ENCODE measurements around the gene PAIP2B.

GRCh38 chr2:71133603-71134002 lies 93.3 kb downstream of the PAIP2B start:
- TF ChIP-seq ATF2 (IDR thresholded peaks at IDR 0.05; ENCODE audit: low read length), result no peak
- no peak for TF ChIP-seq EGR1 (IDR thresholded peaks at IDR 0.05; ENCODE audit: borderline replicate concordance in 1 of 2, low read depth in 2 of 2, low read length in 2 of 2)
- TF ChIP-seq BCLAF1 (IDR thresholded peaks at IDR 0.05), result no peak
- no peak for TF ChIP-seq NFYB (IDR thresholded peaks at IDR 0.05; ENCODE audit: insufficient read depth, low read depth, low read length)
- TF ChIP-seq MAX (IDR thresholded peaks at IDR 0.05; ENCODE audit: low read depth, low read length), result no peak
- no peak for TF ChIP-seq POLR2A (IDR thresholded peaks at IDR 0.05; ENCODE audit: low read depth, low read length)
